ENCODE measurements around the gene FBXW10.
"Not testable (repeated sequence)": the region's sequence is repeated elsewhere in the genome, so short reads cannot be mapped to it uniquely, and the experiment has no call there.

DNA sequence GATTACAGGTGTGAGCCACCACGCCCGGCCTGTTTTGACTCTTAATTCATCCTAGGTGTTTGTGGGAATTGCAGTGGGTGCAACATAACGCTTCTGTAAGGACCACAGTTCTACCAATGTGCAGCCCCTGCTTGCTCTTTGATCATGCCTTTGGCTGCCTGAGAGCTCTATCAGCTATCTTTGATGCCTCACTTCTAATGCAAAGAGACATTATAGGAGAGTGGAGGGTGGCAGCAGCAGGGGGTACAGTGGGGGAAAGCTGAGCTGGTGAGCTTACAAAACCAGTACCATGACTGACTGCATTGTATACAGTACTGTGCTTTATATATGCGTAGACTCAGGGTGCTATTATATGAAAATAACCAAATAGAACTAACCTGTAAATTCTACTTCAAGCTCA lies 26.7 kb downstream of the FBXW10 start:
- TF ChIP-seq, protein P1, sequence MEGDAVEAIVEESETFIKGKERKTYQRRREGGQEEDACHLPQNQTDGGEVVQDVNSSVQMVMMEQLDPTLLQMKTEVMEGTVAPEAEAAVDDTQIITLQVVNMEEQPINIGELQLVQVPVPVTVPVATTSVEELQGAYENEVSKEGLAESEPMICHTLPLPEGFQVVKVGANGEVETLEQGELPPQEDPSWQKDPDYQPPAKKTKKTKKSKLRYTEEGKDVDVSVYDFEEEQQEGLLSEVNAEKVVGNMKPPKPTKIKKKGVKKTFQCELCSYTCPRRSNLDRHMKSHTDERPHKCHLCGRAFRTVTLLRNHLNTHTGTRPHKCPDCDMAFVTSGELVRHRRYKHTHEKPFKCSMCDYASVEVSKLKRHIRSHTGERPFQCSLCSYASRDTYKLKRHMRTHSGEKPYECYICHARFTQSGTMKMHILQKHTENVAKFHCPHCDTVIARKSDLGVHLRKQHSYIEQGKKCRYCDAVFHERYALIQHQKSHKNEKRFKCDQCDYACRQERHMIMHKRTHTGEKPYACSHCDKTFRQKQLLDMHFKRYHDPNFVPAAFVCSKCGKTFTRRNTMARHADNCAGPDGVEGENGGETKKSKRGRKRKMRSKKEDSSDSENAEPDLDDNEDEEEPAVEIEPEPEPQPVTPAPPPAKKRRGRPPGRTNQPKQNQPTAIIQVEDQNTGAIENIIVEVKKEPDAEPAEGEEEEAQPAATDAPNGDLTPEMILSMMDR (conservative IDR thresholded peaks at IDR 0.05; ENCODE audit: low read length), result not testable (repeated sequence)
- not testable (repeated sequence) for TF ChIP-seq EZH2phosphoT487 (IDR thresholded peaks at IDR 0.05; ENCODE audit: borderline replicate concordance)
